Left hindlimb (tissue), 1 donor: ENCODE results near the gene GPER1.
"Not testable (repeated sequence)": the region's sequence is repeated elsewhere in the genome, so short reads cannot be mapped to it uniquely, and the experiment has no call there.

ENCODE experiments used
- DNase-seq: peaks from one replicate; pipeline ENCODE4 v3.0.0-alpha.2; 2018

Gene GPER1

GRCh38 chr7:1104516-1105179 lies 16.7 kb downstream of the GPER1 start:
- no peak for DNase-seq

GRCh38 chr7:1105189-1105588 lies 17.3 kb downstream of the GPER1 start:
- no peak for DNase-seq

GRCh38 chr7:1106063-1106792 lies 18.3 kb downstream of the GPER1 start:
- no peak for DNase-seq

- DNase-seq: no peak
Measured at GRCh38 chr7:1106793-1107421, 19.0 kb downstream of the GPER1 start.

- no peak for DNase-seq
Measured at GRCh38 chr7:1108264-1108920, 20.5 kb downstream of the GPER1 start.

GRCh38 chr7:1109581-1110310 lies 21.8 kb downstream of the GPER1 start:
- DNase-seq: no peak

- DNase-seq: no peak
Measured at GRCh38 chr7:1110358-1110757, 22.4 kb downstream of the GPER1 start.

- DNase-seq: no peak
Measured at GRCh38 chr7:1111156-1111555, 23.2 kb downstream of the GPER1 start.

- no peak for DNase-seq
Measured at GRCh38 chr7:1112109-1112508, 24.2 kb downstream of the GPER1 start.

- no peak for DNase-seq
Measured at GRCh38 chr7:1112625-1113547, 25.0 kb downstream of the GPER1 start.

- no peak for DNase-seq
Measured at GRCh38 chr7:1113548-1113885, 25.6 kb downstream of the GPER1 start.

- DNase-seq: no peak
Measured at GRCh38 chr7:1114088-1114487, 26.2 kb downstream of the GPER1 start.

- no peak for DNase-seq
Measured at GRCh38 chr7:1114505-1114904, 26.6 kb downstream of the GPER1 start.

- DNase-seq: not testable (repeated sequence)
Measured at GRCh38 chr7:1115171-1116045, 27.5 kb downstream of the GPER1 start.

- DNase-seq: not testable (repeated sequence)
Measured at GRCh38 chr7:1116383-1117008, 28.6 kb downstream of the GPER1 start.

GRCh38 chr7:1117321-1117928 lies 29.5 kb downstream of the GPER1 start:
- DNase-seq: no peak

- no peak for DNase-seq
Measured at GRCh38 chr7:1119201-1119600, 31.3 kb downstream of the GPER1 start.

GRCh38 chr7:1120791-1121190 lies 32.9 kb downstream of the GPER1 start:
- no peak for DNase-seq

GRCh38 chr7:1121476-1121875 lies 33.6 kb downstream of the GPER1 start:
- DNase-seq: no peak
